Ishikawa (cell line): Measurements from ENCODE around the gene TUBAL3.

Experiments
- TAF1 ChIP-seq: IDR thresholded peaks from 2 replicates; pipeline ENCODE4 v1.6.1; 2012; ENCODE audit warnings: low read depth, mild to moderate bottlenecking
- TF ChIP-seq, protein P1 (sequence below): IDR thresholded peaks from 2 replicates; pipeline ENCODE4 v1.6.1; 2012; ENCODE audit warnings: low read depth, mild to moderate bottlenecking

DNA sequence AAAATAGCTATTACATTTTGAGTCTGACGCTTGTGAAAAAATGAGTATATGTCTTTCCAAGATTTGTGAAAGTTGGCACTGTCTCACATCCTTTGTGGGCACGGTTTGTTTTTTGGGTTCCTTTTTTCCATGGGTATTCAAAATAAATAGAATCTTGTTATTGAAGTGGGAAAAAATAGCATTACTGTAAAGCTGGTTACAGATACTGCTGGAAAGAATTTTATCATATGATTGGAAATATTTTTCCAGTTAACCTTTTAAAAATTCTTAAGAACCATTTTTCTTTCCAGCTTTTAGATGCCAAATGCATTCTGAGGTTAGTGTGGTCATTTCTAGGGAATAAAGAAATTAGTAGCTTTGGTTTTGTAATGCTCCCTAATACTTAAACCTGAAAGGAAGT is 19.1 kb upstream of the TUBAL3 start:
- TF ChIP-seq TAF1: no peak
- TF ChIP-seq, protein P1, sequence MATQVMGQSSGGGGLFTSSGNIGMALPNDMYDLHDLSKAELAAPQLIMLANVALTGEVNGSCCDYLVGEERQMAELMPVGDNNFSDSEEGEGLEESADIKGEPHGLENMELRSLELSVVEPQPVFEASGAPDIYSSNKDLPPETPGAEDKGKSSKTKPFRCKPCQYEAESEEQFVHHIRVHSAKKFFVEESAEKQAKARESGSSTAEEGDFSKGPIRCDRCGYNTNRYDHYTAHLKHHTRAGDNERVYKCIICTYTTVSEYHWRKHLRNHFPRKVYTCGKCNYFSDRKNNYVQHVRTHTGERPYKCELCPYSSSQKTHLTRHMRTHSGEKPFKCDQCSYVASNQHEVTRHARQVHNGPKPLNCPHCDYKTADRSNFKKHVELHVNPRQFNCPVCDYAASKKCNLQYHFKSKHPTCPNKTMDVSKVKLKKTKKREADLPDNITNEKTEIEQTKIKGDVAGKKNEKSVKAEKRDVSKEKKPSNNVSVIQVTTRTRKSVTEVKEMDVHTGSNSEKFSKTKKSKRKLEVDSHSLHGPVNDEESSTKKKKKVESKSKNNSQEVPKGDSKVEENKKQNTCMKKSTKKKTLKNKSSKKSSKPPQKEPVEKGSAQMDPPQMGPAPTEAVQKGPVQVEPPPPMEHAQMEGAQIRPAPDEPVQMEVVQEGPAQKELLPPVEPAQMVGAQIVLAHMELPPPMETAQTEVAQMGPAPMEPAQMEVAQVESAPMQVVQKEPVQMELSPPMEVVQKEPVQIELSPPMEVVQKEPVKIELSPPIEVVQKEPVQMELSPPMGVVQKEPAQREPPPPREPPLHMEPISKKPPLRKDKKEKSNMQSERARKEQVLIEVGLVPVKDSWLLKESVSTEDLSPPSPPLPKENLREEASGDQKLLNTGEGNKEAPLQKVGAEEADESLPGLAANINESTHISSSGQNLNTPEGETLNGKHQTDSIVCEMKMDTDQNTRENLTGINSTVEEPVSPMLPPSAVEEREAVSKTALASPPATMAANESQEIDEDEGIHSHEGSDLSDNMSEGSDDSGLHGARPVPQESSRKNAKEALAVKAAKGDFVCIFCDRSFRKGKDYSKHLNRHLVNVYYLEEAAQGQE: no peak
